Kidney (tissue), 14 donors: Measurements from ENCODE around the gene TRAF3. TPM values are rescaled to one million over a fixed set of nuclear protein-coding genes. Genes with fewer than 3 reads are reported as not detected.

Experiments used
- DNase-seq, 5 donors: peaks; one replicate each; pipeline ENCODE4 v3.0.0-alpha.2; 2013 to 2020
- FAIRE-seq: peaks from 2 replicates; lab custom pipeline; 2012; peaks lifted over from hg19 to GRCh38; lab: Jason Lieb, UNC
- H3K27ac ChIP-seq, 2 donors: one replicate each; pipeline ENCODE4 v1.7.0; 2013; ENCODE audit warnings: low read depth in 2 of 2, low read length in 2 of 2, inconsistent platforms in 1 of 2
- H3K27me3 ChIP-seq: one replicate; pipeline ENCODE4 v1.7.1; 2013; ENCODE audit warnings: low read length, inconsistent platforms; ENCODE audit not compliant: control insufficient read depth, insufficient read depth
- H3K36me3 ChIP-seq, 3 donors: one replicate each; pipeline versions ENCODE4 v1.7.0 to v1.7.1; 2013; ENCODE audit warnings: low read length in 3 of 3, control low read depth in 1 of 3, inconsistent platforms in 1 of 3; ENCODE audit not compliant: insufficient read depth in 3 of 3, control insufficient read depth in 2 of 3
- H3K4me1 ChIP-seq, 3 donors: one replicate each; pipeline versions ENCODE4 v1.7.0 to v1.7.1; 2013; ENCODE audit warnings: low read length in 3 of 3, inconsistent platforms in 1 of 3, low read depth in 1 of 3; ENCODE audit not compliant: control insufficient read depth in 2 of 3, insufficient read depth in 2 of 3
- H3K4me3 ChIP-seq, 3 donors: one replicate each; pipeline versions ENCODE4 v1.7.0 to v1.8.1; 2013; ENCODE audit warnings: low read length in 3 of 3, control low read depth in 1 of 3, inconsistent platforms in 1 of 3
- H3K9ac ChIP-seq, 3 donors: one replicate each; pipeline versions ENCODE4 v1.7.0 to v1.7.1; 2013; ENCODE audit warnings: low read length in 3 of 3, control low read depth in 1 of 3, inconsistent platforms in 1 of 3
- H3K9me3 ChIP-seq, 3 donors: one replicate each; pipeline versions ENCODE4 v1.7.0 to v1.7.1; 2013; ENCODE audit warnings: low read length in 3 of 3, control low read depth in 1 of 3, inconsistent platforms in 1 of 3; ENCODE audit not compliant: control insufficient read depth in 2 of 3, insufficient read depth in 1 of 3
- CTCF ChIP-seq: IDR thresholded peaks from 3 replicates; pipeline ENCODE4 v1.5.1; 2012; ENCODE audit warnings: mild to moderate bottlenecking, moderate library complexity, borderline replicate concordance; ENCODE audit not compliant: insufficient read depth; ENCODE audit errors: extremely low read depth
- intact Hi-C: fragments of 100-400 bp; cut with DNase I; formaldehyde crosslinking; loops from one replicate; pipeline ENCODE4 v1.11.1; 2022
- polyA plus RNA-seq: library from polyadenylated mRNA; stranded (reverse); fragments of 350-450 nt; fragmentation: Illumina TruSeq; extraction: RNeasy Lipid Tissue Mini Kit (QIAGEN cat#74804); gene quantifications from one replicate; pipeline ENCODE4 v1.2.3, GENCODE V29; 2014; ENCODE audit warnings: low read depth, low replicate concordance; ENCODE audit not compliant: insufficient read depth
- total RNA-seq: library from RNA; stranded (reverse); fragmentation: NEBNext Ultra II Directional; extraction: Animal tissue kit (Norgen Biotek cat#: 25700); gene quantifications from one replicate; pipeline ENCODE4 v1.2.1, GENCODE V29; 2021
- donor health status: control.
- donor health status: control.
- donor health status: control.
- donor health status: control.
- donor health status: control.
- donor health status: DM: yes; HTN: yes; CAD: no.
- donor health status: Normal renal cell carcinoma (clear cell type).

TRAF3 gene
- total and polyA plus RNA-seq, 2 donors from 2014 or later: 5.2 to 35.4 TPM

- intact Hi-C loops: no loop called here
- H3K27me3 ChIP-seq: no peaks in the 10 kb centered on the region
- no peak for FAIRE-seq
- H3K9ac ChIP-seq: no peak overlapping the region
- no peak overlapping the region for H3K4me3 ChIP-seq
- H3K27ac ChIP-seq: no peak overlapping the region
- peaks cover 0 to 8% (median 7%) of the 10 kb centered on the region in 3 donors for H3K4me1 ChIP-seq
- H3K9me3 ChIP-seq: no peaks in the 10 kb centered on the region
- no peak for DNase-seq
- no peak for TF ChIP-seq CTCF
- H3K36me3 ChIP-seq: peaks cover 0 to 9% (median 3%) of the 10 kb centered on the region in 3 donors
Observed at GRCh38 chr14:102867826-102868580, 90.8 kb downstream of the TRAF3 start.

GRCh38 chr14:102868956-102869547, 91.8 kb downstream of the TRAF3 start:
- intact Hi-C loops: no loop called here
- Histone ChIP-seq H3K36me3 (peaks cover 0 to 9% (median 3%) of the 10 kb centered on the region in 3 donors), H3K9me3 (no peaks in the 10 kb centered on the region), H3K9ac (no peak overlapping the region), H3K27me3 (no peaks in the 10 kb centered on the region), H3K27ac (no peak overlapping the region), H3K4me3 (no peak overlapping the region), H3K4me1 (peaks cover 0 to 8% (median 7%) of the 10 kb centered on the region in 3 donors)
- no peak for TF ChIP-seq CTCF
- FAIRE-seq (no peak), DNase-seq (no peak)

GRCh38 chr14:102870246-102870645, 93.0 kb downstream of the TRAF3 start:
- FAIRE-seq: no peak
- no peak overlapping the region for H3K27ac ChIP-seq
- no peaks in the 10 kb centered on the region for H3K27me3 ChIP-seq
- intact Hi-C loops: no loop called here
- no peak for TF ChIP-seq CTCF
- no peak overlapping the region for H3K4me3 ChIP-seq
- H3K36me3 ChIP-seq: peaks cover 2 to 9% (median 3%) of the 10 kb centered on the region in 3 donors
- no peak for DNase-seq
- no peak overlapping the region for H3K9ac ChIP-seq
- peaks cover 0 to 8% (median 7%) of the 10 kb centered on the region in 3 donors for H3K4me1 ChIP-seq
- H3K9me3 ChIP-seq: no peaks in the 10 kb centered on the region
